ENCODE measurements around the gene LRRC27. TPM values are rescaled to one million over a fixed set of nuclear protein-coding genes. Genes with fewer than 3 reads are reported as not detected.
A peak's percentile ranks its signal among the peaks of the same experiment; 100 is the strongest.

The LRRC27 gene
- total and polyA plus RNA-seq, 4 experiments from 2014 or later, result 0.90 to 3.8 (median 3.0) TPM

GRCh38 chr10:132388891-132389432 is 57.0 kb downstream of the LRRC27 start:
- Histone ChIP-seq H3K4me1 (ENCODE audit: insufficient read depth, low read length) (peaks cover 7% of the 10 kb centered on the region), H3K9me3 (ENCODE audit: control insufficient read depth in 1 of 2, low read length in 2 of 2) (no peaks in the 10 kb centered on the region), H3K27ac (ENCODE audit: low read depth, low read length) (no peak overlapping the region), H3K36me3 (ENCODE audit: insufficient read depth, low read length) (no peaks in the 10 kb centered on the region), H3K27me3 (ENCODE audit: insufficient read depth, low read length) (no peaks in the 10 kb centered on the region), H3K4me3 (ENCODE audit: low read length in 2 of 2) (no peak overlapping the region)
- DNase-seq, result peak in 1 of 5 donors; percentile 33
- peak overlapping the region in 1 of 7 donors; percentile 12 for H3K27ac Mint-ChIP-seq
- intact Hi-C loops (cut with micrococcal nuclease), result loop anchor here (1.0 kb wide), 3 partner anchors 57 to 248 kb away; no protein-coding TSS in a partner anchor
- POLR2A ChIA-PET (ENCODE audit: partially characterized antibody), result interaction anchor here (1.2 to 1.7 kb wide), 2 partner anchors 58 to 63 kb away, joined by 5 to 7 read pairs; no protein-coding TSS in a partner anchor
- no peaks in the 10 kb centered on the region for H3K27me3 Mint-ChIP-seq
- no peaks in the 10 kb centered on the region for H3K36me3 Mint-ChIP-seq
- CTCF ChIA-PET (ENCODE audit: partially characterized antibody), result interaction anchor here (0.6 to 1.1 kb wide), 3 partner anchors 37 to 66 kb away, joined by 3 to 4 read pairs (median 4); no protein-coding TSS in a partner anchor
- H3K4me3 Mint-ChIP-seq, result no peak overlapping the region
- H3K9me3 Mint-ChIP-seq, result peaks cover 0 to 8% (median 0%) of the 10 kb centered on the region in 8 donors
- peaks cover 6 to 14% (median 8%) of the 10 kb centered on the region in 4 donors for H3K4me1 Mint-ChIP-seq

- no peaks in the 10 kb centered on the region for H3K9me3 ChIP-seq (ENCODE audit: control insufficient read depth in 1 of 2, low read length in 2 of 2)
- H3K4me3 Mint-ChIP-seq, result no peak overlapping the region
Observed at GRCh38 chr10:132389433-132390169, 57.6 kb downstream of the LRRC27 start.

DNA sequence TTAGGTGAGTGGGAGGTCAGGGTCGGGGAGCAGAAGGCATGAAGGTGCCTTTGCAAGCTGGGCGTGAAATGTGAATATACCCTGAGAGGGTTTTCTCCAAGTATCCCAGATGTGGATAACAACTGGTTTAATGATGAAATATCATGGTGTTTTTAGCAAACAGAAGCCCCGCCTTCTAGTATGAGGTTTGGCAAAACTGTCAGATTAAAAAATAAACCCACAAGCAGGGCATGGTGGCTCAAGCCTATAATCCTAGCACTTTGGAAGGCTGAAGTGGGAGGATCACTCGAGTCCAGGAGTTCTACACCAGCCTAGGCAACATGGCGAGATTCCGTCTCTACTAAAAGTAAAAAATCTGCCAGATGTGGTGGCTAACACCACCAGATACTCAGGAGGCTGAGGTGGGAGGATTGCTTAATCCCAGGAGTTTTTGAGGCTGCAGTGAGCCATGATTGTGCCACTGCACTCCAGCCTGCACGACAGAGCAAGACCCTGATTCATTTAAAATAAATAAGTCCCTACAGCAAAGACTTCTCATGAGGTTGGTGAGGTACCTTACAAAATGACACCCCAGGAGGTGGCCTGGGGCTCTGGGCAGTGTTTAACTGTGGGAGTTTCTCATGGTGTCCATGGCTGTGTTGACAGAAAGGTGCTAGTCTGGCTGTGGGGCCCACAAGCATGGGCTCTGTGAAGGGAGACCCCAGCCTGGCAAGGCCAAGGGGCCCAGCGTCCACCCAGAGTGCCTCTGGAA is 58.4 kb downstream of the LRRC27 start:
- no peaks in the 10 kb centered on the region for H3K27me3 ChIP-seq (ENCODE audit: insufficient read depth, low read length)
- H3K9me3 ChIP-seq (ENCODE audit: control insufficient read depth in 1 of 2, low read length in 2 of 2), result no peaks in the 10 kb centered on the region
- Mint-ChIP-seq H3K9me3 (peaks cover 0 to 8% (median 0%) of the 10 kb centered on the region in 8 donors), H3K4me3 (peak overlapping the region in 1 of 8 donors; percentile 12), H3K4me1 (peaks cover 6 to 21% (median 8%) of the 10 kb centered on the region in 4 donors), H3K27ac (peak overlapping the region in 3 of 7 donors; percentile 6 to 70 (median 18)), H3K36me3 (no peaks in the 10 kb centered on the region), H3K27me3 (no peaks in the 10 kb centered on the region)
- H3K4me3 ChIP-seq (ENCODE audit: low read length in 2 of 2), result no peak overlapping the region
- intact Hi-C loops (cut with micrococcal nuclease), result no loop called here
- ChIA-PET CTCF (ENCODE audit: partially characterized antibody) (interaction anchor here (1.0 to 1.1 kb wide), 3 partner anchors 39 to 64 kb away, joined by 3 to 4 read pairs (median 3); no protein-coding TSS in a partner anchor), POLR2A (ENCODE audit: partially characterized antibody) (interaction anchor here (1.7 kb wide), 1 partner anchor 62 kb away, joined by 5 read pairs; no protein-coding TSS in a partner anchor)
- no peaks in the 10 kb centered on the region for H3K36me3 ChIP-seq (ENCODE audit: insufficient read depth, low read length)
- H3K27ac ChIP-seq (ENCODE audit: low read depth, low read length), result no peak overlapping the region
- DNase-seq, result no peak
- H3K4me1 ChIP-seq (ENCODE audit: insufficient read depth, low read length), result peaks cover 7% of the 10 kb centered on the region

More at GRCh38 chr10:132389433-132390169, 57.6 kb downstream of the LRRC27 start:
- Histone ChIP-seq H3K27ac (ENCODE audit: low read depth, low read length) (no peak overlapping the region), H3K36me3 (ENCODE audit: insufficient read depth, low read length) (no peaks in the 10 kb centered on the region), H3K4me1 (ENCODE audit: insufficient read depth, low read length) (peaks cover 7% of the 10 kb centered on the region), H3K27me3 (ENCODE audit: insufficient read depth, low read length) (no peaks in the 10 kb centered on the region), H3K4me3 (ENCODE audit: low read length in 2 of 2) (no peak overlapping the region)
- H3K36me3 Mint-ChIP-seq, result no peaks in the 10 kb centered on the region
- no peaks in the 10 kb centered on the region for H3K27me3 Mint-ChIP-seq
- intact Hi-C loops (cut with micrococcal nuclease), result no loop called here
- H3K9me3 Mint-ChIP-seq, result peaks cover 0 to 8% (median 0%) of the 10 kb centered on the region in 8 donors
- ChIA-PET POLR2A (ENCODE audit: partially characterized antibody) (interaction anchor here (1.2 to 1.7 kb wide), 2 partner anchors 58 to 63 kb away, joined by 5 to 7 read pairs; no protein-coding TSS in a partner anchor), CTCF (ENCODE audit: partially characterized antibody) (interaction anchor here (0.6 to 1.1 kb wide), 3 partner anchors 38 to 65 kb away, joined by 3 to 4 read pairs (median 4); no protein-coding TSS in a partner anchor)
- H3K4me1 Mint-ChIP-seq, result peaks cover 6 to 15% (median 8%) of the 10 kb centered on the region in 4 donors
- H3K27ac Mint-ChIP-seq, result peak overlapping the region in 1 of 7 donors; percentile 70
- DNase-seq, result no peak

- Histone ChIP-seq H3K36me3 (ENCODE audit: insufficient read depth, low read length) (no peaks in the 10 kb centered on the region), H3K27ac (ENCODE audit: low read depth, low read length) (no peak overlapping the region), H3K4me3 (ENCODE audit: low read length in 2 of 2) (no peak overlapping the region), H3K27me3 (ENCODE audit: insufficient read depth, low read length) (no peaks in the 10 kb centered on the region), H3K4me1 (ENCODE audit: insufficient read depth, low read length) (peaks cover 7% of the 10 kb centered on the region), H3K9me3 (ENCODE audit: control insufficient read depth in 1 of 2, low read length in 2 of 2) (no peaks in the 10 kb centered on the region)
- intact Hi-C loops (cut with micrococcal nuclease), result no loop called here
- Mint-ChIP-seq H3K9me3 (peaks cover 0 to 8% (median 0%) of the 10 kb centered on the region in 8 donors), H3K36me3 (no peaks in the 10 kb centered on the region), H3K27ac (peak overlapping the region in 3 of 7 donors; percentile 6 to 70 (median 43)), H3K4me1 (peaks cover 4 to 21% (median 6%) of the 10 kb centered on the region in 4 donors), H3K4me3 (peak overlapping the region in 1 of 8 donors; percentile 12), H3K27me3 (no peaks in the 10 kb centered on the region)
- no peak for DNase-seq
- POLR2A ChIA-PET (ENCODE audit: partially characterized antibody), result interaction anchor here (0.7 kb wide), 1 partner anchor 56 kb away, joined by 7 read pairs; no protein-coding TSS in a partner anchor
- CTCF ChIA-PET (ENCODE audit: partially characterized antibody), result interaction anchor here (1.1 kb wide), 1 partner anchor 63 kb away, joined by 3 read pairs; no protein-coding TSS in a partner anchor
Observed at GRCh38 chr10:132390921-132391675, 59.1 kb downstream of the LRRC27 start.

DNA sequence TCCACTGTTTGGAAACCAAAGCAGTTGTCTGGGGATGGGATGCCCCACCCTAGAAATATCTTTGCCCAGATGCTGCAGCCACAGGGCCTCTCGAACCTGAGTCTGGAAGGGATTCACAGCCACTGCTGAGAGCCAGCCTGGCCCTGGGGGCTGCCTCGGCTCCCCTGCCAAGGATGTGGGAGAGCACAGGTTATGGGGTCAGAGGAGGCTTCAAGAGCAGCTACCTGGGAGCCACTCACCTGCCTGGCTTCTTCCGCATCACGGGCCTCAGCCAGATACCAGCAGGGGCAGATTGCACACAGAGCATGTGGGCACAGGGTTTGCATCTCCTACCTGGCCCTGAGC is 59.7 kb downstream of the LRRC27 start:
- no peak for DNase-seq
- H3K4me3 Mint-ChIP-seq, result no peak overlapping the region
- intact Hi-C loops (cut with micrococcal nuclease), result no loop called here
- no peaks in the 10 kb centered on the region for H3K27me3 Mint-ChIP-seq
- Histone ChIP-seq H3K9me3 (ENCODE audit: control insufficient read depth in 1 of 2, low read length in 2 of 2) (no peaks in the 10 kb centered on the region), H3K4me1 (ENCODE audit: insufficient read depth, low read length) (peaks cover 7% of the 10 kb centered on the region), H3K36me3 (ENCODE audit: insufficient read depth, low read length) (no peaks in the 10 kb centered on the region), H3K27me3 (ENCODE audit: insufficient read depth, low read length) (no peaks in the 10 kb centered on the region), H3K27ac (ENCODE audit: low read depth, low read length) (no peak overlapping the region), H3K4me3 (ENCODE audit: low read length in 2 of 2) (no peak overlapping the region)
- ChIA-PET CTCF (ENCODE audit: partially characterized antibody) (interaction anchor here (1.1 kb wide), 1 partner anchor 62 kb away, joined by 3 read pairs; no protein-coding TSS in a partner anchor), POLR2A (ENCODE audit: partially characterized antibody) (interaction anchor here (0.7 kb wide), 1 partner anchor 55 kb away, joined by 7 read pairs; no protein-coding TSS in a partner anchor)
- peaks cover 0 to 8% (median 0%) of the 10 kb centered on the region in 8 donors for H3K9me3 Mint-ChIP-seq
- H3K27ac Mint-ChIP-seq, result peak overlapping the region in 4 of 7 donors; percentile 2 to 63 (median 39)
- peaks cover 4 to 21% (median 6%) of the 10 kb centered on the region in 4 donors for H3K4me1 Mint-ChIP-seq
- no peaks in the 10 kb centered on the region for H3K36me3 Mint-ChIP-seq

- Histone ChIP-seq H3K27me3 (ENCODE audit: insufficient read depth, low read length) (no peaks in the 10 kb centered on the region), H3K4me1 (ENCODE audit: insufficient read depth, low read length) (peaks cover 6% of the 10 kb centered on the region), H3K36me3 (ENCODE audit: insufficient read depth, low read length) (no peaks in the 10 kb centered on the region), H3K9me3 (ENCODE audit: control insufficient read depth in 1 of 2, low read length in 2 of 2) (no peaks in the 10 kb centered on the region), H3K27ac (ENCODE audit: low read depth, low read length) (no peak overlapping the region), H3K4me3 (ENCODE audit: low read length in 2 of 2) (no peak overlapping the region)
- H3K36me3 Mint-ChIP-seq, result no peaks in the 10 kb centered on the region
- H3K27me3 Mint-ChIP-seq, result no peaks in the 10 kb centered on the region
- H3K4me3 Mint-ChIP-seq, result peak overlapping the region in 1 of 8 donors; percentile 11
- ChIA-PET CTCF (ENCODE audit: partially characterized antibody) (no interaction called here), POLR2A (ENCODE audit: partially characterized antibody) (interaction anchor here (2.1 kb wide), 1 partner anchor 55 kb away, joined by 10 read pairs; no protein-coding TSS in a partner anchor)
- no peak for DNase-seq
- peaks cover 0 to 8% (median 0%) of the 10 kb centered on the region in 8 donors for H3K9me3 Mint-ChIP-seq
- H3K27ac Mint-ChIP-seq, result peak overlapping the region; percentile 2 to 87 (median 63)
- peaks cover 4 to 21% (median 6%) of the 10 kb centered on the region in 4 donors for H3K4me1 Mint-ChIP-seq
- intact Hi-C loops (cut with micrococcal nuclease), result no loop called here
Observed at GRCh38 chr10:132392184-132392800, 60.3 kb downstream of the LRRC27 start.

Measured in CD4-positive, alpha-beta memory T cell (primary cell).